Endothelial cell of umbilical vein (primary cell): ENCODE data around the gene TMEM270. TPM values are rescaled to one million over a fixed set of nuclear protein-coding genes. Genes with fewer than 3 reads are reported as not detected.

Experiments used
- BruUV-seq: library from RNA; stranded (reverse); fragments of 400-500 nt; replicated peaks from 2 replicates; lab custom pipeline; 2021; lab: Mats Ljungman, UMichigan
- CTCF ChIA-PET: fragments of 300-600, 350-600 bp; sonication (Branson Sonifier 250); formaldehyde crosslinking; loops from one replicate; lab custom pipeline; 2021; ENCODE audit warnings: antibody characterized with exemption, inconsistent platforms; lab: Charles Lee
- POLR2A ChIA-PET: fragments of 300-600, 350-600 bp; sonication (Branson Sonifier 250); formaldehyde crosslinking; loops from one replicate; lab custom pipeline; 2021; ENCODE audit warnings: antibody characterized with exemption, inconsistent platforms; lab: Charles Lee
- DNase-seq: peaks from one replicate; pipeline ENCODE4 v3.0.0-alpha.2; 2011; ENCODE audit warnings: low read depth, low spot score
- FAIRE-seq: peaks from 2 replicates; lab custom pipeline; 2011; peaks lifted over from hg19 to GRCh38; lab: Jason Lieb, UNC
- H2AFZ ChIP-seq: 2 replicates; pipeline ENCODE4 v1.6.0; 2012; ENCODE audit warnings: low read depth, low read length, control low read depth, inconsistent platforms
- H3K27ac ChIP-seq: 2 replicates; pipeline ENCODE4 v1.5.1; 2011; ENCODE audit warnings: low read depth, mild to moderate bottlenecking, control low read depth, low read length, moderate library complexity; ENCODE audit not compliant: insufficient read depth
- H3K27me3 ChIP-seq, 2 experiments: 2 replicates each; pipeline versions ENCODE4 v1.6.0 to v1.6.1; 2011; ENCODE audit warnings: low read length in 2 of 2, mixed read lengths in 1 of 2; ENCODE audit not compliant: control insufficient read depth in 2 of 2, insufficient read depth in 2 of 2
- H3K36me3 ChIP-seq, 2 experiments: 2 replicates in 1 of 2; 3 replicates in 1 of 2; pipeline ENCODE4 v1.5.1; 2011; ENCODE audit warnings: low read length in 2 of 2, mild to moderate bottlenecking in 1 of 2, moderate library complexity in 1 of 2; ENCODE audit not compliant: control insufficient read depth in 2 of 2, insufficient read depth in 2 of 2; ENCODE audit errors: extremely low read depth in 1 of 2
- H3K4me1 ChIP-seq: 3 replicates; pipeline ENCODE4 v1.5.1; 2011; ENCODE audit warnings: mild to moderate bottlenecking, low read length; ENCODE audit not compliant: control insufficient read depth, insufficient read depth; ENCODE audit errors: extremely low read depth
- H3K4me2 ChIP-seq: 2 replicates; pipeline ENCODE4 v1.6.1; 2011; ENCODE audit warnings: low read length, control low read depth, mixed read lengths; ENCODE audit not compliant: insufficient read depth
- H3K4me3 ChIP-seq, 3 experiments: fragments of 200-600 bp in 1 of 3; sonication (generic), shearing (Covaris generic) in 1 of 3; replicated peaks in 1 of 3; 2 replicates each; pipeline ENCODE4 v1.5.1; 2011 to 2016; ENCODE audit warnings: control low read depth in 3 of 3, low read length in 3 of 3, mild to moderate bottlenecking in 2 of 3, inconsistent platforms in 1 of 3, low read depth in 1 of 3, moderate library complexity in 1 of 3; ENCODE audit not compliant: insufficient read depth in 1 of 3
- H3K79me2 ChIP-seq: 2 replicates; pipeline ENCODE4 v1.6.0; 2012; ENCODE audit warnings: low read length, inconsistent platforms; ENCODE audit not compliant: control insufficient read depth, insufficient read depth
- H3K9ac ChIP-seq: replicated peaks from 2 replicates; pipeline ENCODE3; 2011; ENCODE audit warnings: low read length, control low read depth; ENCODE audit not compliant: insufficient read depth; ENCODE audit errors: extremely low read depth
- H3K9me1 ChIP-seq: replicated peaks from 3 replicates; pipeline ENCODE4 v1.6.0; 2011; ENCODE audit warnings: mild to moderate bottlenecking, low read length; ENCODE audit not compliant: control insufficient read depth, insufficient read depth; ENCODE audit errors: extremely low read depth
- H3K9me3 ChIP-seq: replicated peaks from 2 replicates; pipeline ENCODE4 v1.5.1; 2012; ENCODE audit warnings: low read length, inconsistent platforms; ENCODE audit not compliant: control insufficient read depth, insufficient read depth
- H4K20me1 ChIP-seq: replicated peaks from 2 replicates; pipeline ENCODE3; 2011; ENCODE audit warnings: mild to moderate bottlenecking, low read length; ENCODE audit not compliant: control insufficient read depth, insufficient read depth; ENCODE audit errors: extremely low read depth
- JUN ChIP-seq: IDR thresholded peaks from 2 replicates; pipeline ENCODE4 v1.6.1; 2011; ENCODE audit warnings: borderline replicate concordance, low read depth; ENCODE audit not compliant: insufficient read length, insufficient read depth
- MYC ChIP-seq: IDR thresholded peaks from one replicate; pipeline ENCODE4 v1.6.1; 2011; ENCODE audit warnings: mild to moderate bottlenecking, low read depth, low read length
- POLR2A ChIP-seq: IDR thresholded peaks from 2 replicates; pipeline ENCODE4 v1.6.1; 2012; ENCODE audit warnings: low read depth, mild to moderate bottlenecking, control low read depth, low read length
- POLR2AphosphoS5 ChIP-seq: IDR thresholded peaks from 2 replicates; pipeline ENCODE4 v1.6.1; 2012; ENCODE audit warnings: low read depth, mild to moderate bottlenecking, control low read depth, low read length, moderate library complexity; ENCODE audit not compliant: insufficient read depth
- dilution Hi-C: fragments of 300-500 bp; cut with MboI; formaldehyde crosslinking; loops from one replicate; pipeline ENCODE4 v1.15.0; 2019; ENCODE audit warnings: low sequenced_read_pairs; ENCODE audit not compliant: extremely low pct_ligation_motif_present
- intact Hi-C: fragments of 100-400 bp; cut with micrococcal nuclease; formaldehyde crosslinking; loops from one replicate; pipeline ENCODE4 v1.10.0; 2022
- polyA plus RNA-seq, 4 experiments: library from polyadenylated mRNA; depleted of rRNA in 3 of 4; stranded (reverse) in 3 of 4; unstranded in 1 of 4; fragments of >200 nt; gene quantifications; 2 replicates each; pipeline versions ENCODE4 v1.2.1 to v1.2.3, GENCODE V29; 2011 to 2012; ENCODE audit warnings: missing spikeins in 1 of 4
- total RNA-seq: library from RNA; stranded (reverse); gene quantifications from 2 replicates; pipeline ENCODE4 v1.2.3, GENCODE V29; 2021
- TF ChIP-seq, protein P1 (sequence below), 2 donors: IDR thresholded peaks; 1 replicate in 1 of 2; 2 replicates in 1 of 2; pipeline ENCODE4 v1.5.1; 2011; ENCODE audit warnings: low read length in 2 of 2, mild to moderate bottlenecking in 2 of 2, moderate library complexity in 2 of 2, control low read depth in 1 of 2, inconsistent platforms in 1 of 2, low read depth in 1 of 2; ENCODE audit not compliant: insufficient read depth in 1 of 2; ENCODE audit errors: extremely low read depth in 1 of 2
- TF ChIP-seq, protein P2 (sequence below): IDR thresholded peaks from 2 replicates; pipeline ENCODE4 v1.6.1; 2011; ENCODE audit not compliant: insufficient read depth, insufficient read length

Gene TMEM270
- total and polyA plus RNA-seq, 2 donors (not counting 3 experiments of a cell fraction or from before 2014, with no cell fraction given), result not detected

- Histone ChIP-seq H3K4me1 (peaks cover 14% of the 10 kb centered on the region), H3K9ac (no peak overlapping the region), H3K27ac (no peak overlapping the region), H4K20me1 (no peaks in the 10 kb centered on the region), H3K9me1 (no peaks in the 10 kb centered on the region), H3K4me3 (no peak overlapping the region), H3K36me3 (no peaks in the 10 kb centered on the region), H3K4me2 (no peak overlapping the region), H3K9me3 (no peaks in the 10 kb centered on the region), H2AFZ (no peak overlapping the region), H3K79me2 (no peaks in the 10 kb centered on the region), H3K27me3 (no peaks in the 10 kb centered on the region)
- ChIA-PET CTCF (interaction anchor here (1.2 to 2.8 kb wide), 2 partner anchors 15 kb away, joined by 3 to 15 read pairs; no protein-coding TSS in a partner anchor), POLR2A (no interaction called here)
- intact Hi-C loops (no loop called here), dilution Hi-C loops (no loop called here)
- FAIRE-seq, result no peak
- no peak for DNase-seq
- no TSS peak for BruUV-seq
- TF ChIP-seq POLR2A (no peak), JUN (no peak), MYC (no peak), POLR2AphosphoS5 (no peak)
- TF ChIP-seq, protein P1, sequence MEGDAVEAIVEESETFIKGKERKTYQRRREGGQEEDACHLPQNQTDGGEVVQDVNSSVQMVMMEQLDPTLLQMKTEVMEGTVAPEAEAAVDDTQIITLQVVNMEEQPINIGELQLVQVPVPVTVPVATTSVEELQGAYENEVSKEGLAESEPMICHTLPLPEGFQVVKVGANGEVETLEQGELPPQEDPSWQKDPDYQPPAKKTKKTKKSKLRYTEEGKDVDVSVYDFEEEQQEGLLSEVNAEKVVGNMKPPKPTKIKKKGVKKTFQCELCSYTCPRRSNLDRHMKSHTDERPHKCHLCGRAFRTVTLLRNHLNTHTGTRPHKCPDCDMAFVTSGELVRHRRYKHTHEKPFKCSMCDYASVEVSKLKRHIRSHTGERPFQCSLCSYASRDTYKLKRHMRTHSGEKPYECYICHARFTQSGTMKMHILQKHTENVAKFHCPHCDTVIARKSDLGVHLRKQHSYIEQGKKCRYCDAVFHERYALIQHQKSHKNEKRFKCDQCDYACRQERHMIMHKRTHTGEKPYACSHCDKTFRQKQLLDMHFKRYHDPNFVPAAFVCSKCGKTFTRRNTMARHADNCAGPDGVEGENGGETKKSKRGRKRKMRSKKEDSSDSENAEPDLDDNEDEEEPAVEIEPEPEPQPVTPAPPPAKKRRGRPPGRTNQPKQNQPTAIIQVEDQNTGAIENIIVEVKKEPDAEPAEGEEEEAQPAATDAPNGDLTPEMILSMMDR (IDR thresholded peaks at IDR 0.05; ENCODE audit: extremely low read depth in 1 of 2, insufficient read depth in 1 of 2, low read depth in 1 of 2, low read length in 2 of 2), result no peak
- TF ChIP-seq, protein P2, sequence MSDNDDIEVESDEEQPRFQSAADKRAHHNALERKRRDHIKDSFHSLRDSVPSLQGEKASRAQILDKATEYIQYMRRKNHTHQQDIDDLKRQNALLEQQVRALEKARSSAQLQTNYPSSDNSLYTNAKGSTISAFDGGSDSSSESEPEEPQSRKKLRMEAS, result no peak
Measured at GRCh38 chr7:73847941-73848723, 12.8 kb upstream of the TMEM270 start.
